PC-9 (cell line): ENCODE data around the gene METTL3.

ENCODE experiments used
- CTCF ChIP-seq: fragments of 200-600 bp; sonication (generic); conservative IDR thresholded peaks from 2 replicates; pipeline ENCODE4 v1.6.1; 2017; ENCODE audit warnings: mixed run types, antibody characterized with exemption, mild to moderate bottlenecking, moderate library complexity
- EZH2 ChIP-seq: fragments of 200-600 bp; sonication (generic); IDR thresholded peaks from 2 replicates; pipeline ENCODE4 v1.8.0; 2017; ENCODE audit warnings: antibody characterized with exemption, low read depth

- TF ChIP-seq CTCF (no peak), EZH2 (no peak)
Observed at GRCh38 chr14:21514341-21514740, 3.2 kb upstream of the METTL3 start.
